GM12875 (cell line): Measurements from ENCODE around the gene PDLIM5.

Experiments used
- H3K4me3 ChIP-seq: one replicate; pipeline ENCODE4 v1.5.1; 2011; ENCODE audit warnings: low read depth, low read length, control low read depth
- TF ChIP-seq, protein P1 (sequence below): IDR thresholded peaks from 2 replicates; pipeline ENCODE4 v1.5.1; 2011; ENCODE audit warnings: low read depth, mild to moderate bottlenecking, control low read depth, inconsistent platforms, low read length, moderate library complexity, borderline replicate concordance; ENCODE audit not compliant: insufficient read depth

The PDLIM5 gene

GRCh38 chr4:94695384-94695783, 243.6 kb downstream of the PDLIM5 start:
- no peak overlapping the region for H3K4me3 ChIP-seq
- TF ChIP-seq, protein P1, sequence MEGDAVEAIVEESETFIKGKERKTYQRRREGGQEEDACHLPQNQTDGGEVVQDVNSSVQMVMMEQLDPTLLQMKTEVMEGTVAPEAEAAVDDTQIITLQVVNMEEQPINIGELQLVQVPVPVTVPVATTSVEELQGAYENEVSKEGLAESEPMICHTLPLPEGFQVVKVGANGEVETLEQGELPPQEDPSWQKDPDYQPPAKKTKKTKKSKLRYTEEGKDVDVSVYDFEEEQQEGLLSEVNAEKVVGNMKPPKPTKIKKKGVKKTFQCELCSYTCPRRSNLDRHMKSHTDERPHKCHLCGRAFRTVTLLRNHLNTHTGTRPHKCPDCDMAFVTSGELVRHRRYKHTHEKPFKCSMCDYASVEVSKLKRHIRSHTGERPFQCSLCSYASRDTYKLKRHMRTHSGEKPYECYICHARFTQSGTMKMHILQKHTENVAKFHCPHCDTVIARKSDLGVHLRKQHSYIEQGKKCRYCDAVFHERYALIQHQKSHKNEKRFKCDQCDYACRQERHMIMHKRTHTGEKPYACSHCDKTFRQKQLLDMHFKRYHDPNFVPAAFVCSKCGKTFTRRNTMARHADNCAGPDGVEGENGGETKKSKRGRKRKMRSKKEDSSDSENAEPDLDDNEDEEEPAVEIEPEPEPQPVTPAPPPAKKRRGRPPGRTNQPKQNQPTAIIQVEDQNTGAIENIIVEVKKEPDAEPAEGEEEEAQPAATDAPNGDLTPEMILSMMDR = no peak

GRCh38 chr4:94698187-94698586, 246.4 kb downstream of the PDLIM5 start:
- H3K4me3 ChIP-seq = no peak overlapping the region
- TF ChIP-seq, protein P1 = no peak

- TF ChIP-seq, protein P1 = no peak
- no peak overlapping the region for H3K4me3 ChIP-seq
Measured at GRCh38 chr4:94700298-94700697, 248.6 kb downstream of the PDLIM5 start.

DNA sequence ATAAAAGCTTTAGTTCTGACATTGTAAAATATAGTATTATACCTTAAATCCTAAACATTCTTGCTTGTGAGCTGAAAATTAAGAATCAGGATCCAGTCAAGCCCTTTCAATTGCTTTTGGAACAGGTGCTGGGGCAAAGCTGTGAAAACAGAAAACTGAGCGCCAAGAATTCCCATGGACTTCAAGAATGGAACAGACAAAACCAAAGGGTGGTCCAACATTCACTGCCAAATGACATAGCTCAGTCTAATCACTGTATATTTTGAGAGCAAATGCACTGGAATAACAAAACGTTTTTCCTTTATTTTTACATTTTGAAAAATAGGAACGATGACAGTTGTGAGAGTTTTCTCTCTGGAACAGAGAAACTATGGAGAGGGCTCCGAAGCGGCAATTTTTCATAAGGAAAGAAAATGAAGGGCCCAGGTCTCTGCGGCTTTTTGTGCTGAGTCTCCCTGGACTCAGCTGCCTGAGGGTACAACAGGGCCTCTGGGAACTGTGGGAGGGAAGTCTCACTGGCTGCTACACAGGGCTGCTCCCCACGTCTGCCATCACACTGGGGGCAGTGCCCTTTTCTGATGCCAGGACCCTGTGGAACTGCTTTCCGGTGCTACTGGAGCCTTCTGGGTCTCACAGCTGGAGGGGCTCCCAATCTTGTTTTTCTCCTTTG, 250.0 kb downstream of the PDLIM5 start:
- no peak overlapping the region for H3K4me3 ChIP-seq
- TF ChIP-seq, protein P1 = no peak

- H3K4me3 ChIP-seq = no peak overlapping the region
- TF ChIP-seq, protein P1 = no peak
Measured at GRCh38 chr4:94711635-94712034, 259.9 kb downstream of the PDLIM5 start.

GRCh38 chr4:94714365-94715160, 262.8 kb downstream of the PDLIM5 start:
- TF ChIP-seq, protein P1 = no peak
- H3K4me3 ChIP-seq = no peak overlapping the region

DNA sequence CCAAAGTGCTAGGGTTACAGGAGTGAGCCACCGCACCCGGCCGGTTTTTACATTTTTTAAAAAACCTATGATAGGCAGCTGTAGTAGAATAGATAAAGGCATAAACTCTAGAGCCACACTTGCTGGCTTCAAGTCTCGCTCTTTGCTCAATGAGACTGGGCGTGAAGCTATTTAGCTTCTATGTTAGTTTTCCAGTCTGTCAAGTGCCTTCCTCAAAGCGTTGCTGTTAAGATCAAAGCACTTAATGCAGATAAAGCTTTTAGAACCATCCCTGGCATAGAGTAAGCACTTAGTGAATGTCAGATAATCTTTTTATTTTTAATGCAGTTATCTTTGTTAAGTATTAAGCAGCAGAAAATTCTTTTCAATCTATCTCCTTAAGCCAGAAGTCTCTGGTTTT, 264.0 kb downstream of the PDLIM5 start:
- TF ChIP-seq, protein P1 = no peak
- no peak overlapping the region for H3K4me3 ChIP-seq
